ENCODE data around the gene CHRDL1.

The CHRDL1 gene

DNA sequence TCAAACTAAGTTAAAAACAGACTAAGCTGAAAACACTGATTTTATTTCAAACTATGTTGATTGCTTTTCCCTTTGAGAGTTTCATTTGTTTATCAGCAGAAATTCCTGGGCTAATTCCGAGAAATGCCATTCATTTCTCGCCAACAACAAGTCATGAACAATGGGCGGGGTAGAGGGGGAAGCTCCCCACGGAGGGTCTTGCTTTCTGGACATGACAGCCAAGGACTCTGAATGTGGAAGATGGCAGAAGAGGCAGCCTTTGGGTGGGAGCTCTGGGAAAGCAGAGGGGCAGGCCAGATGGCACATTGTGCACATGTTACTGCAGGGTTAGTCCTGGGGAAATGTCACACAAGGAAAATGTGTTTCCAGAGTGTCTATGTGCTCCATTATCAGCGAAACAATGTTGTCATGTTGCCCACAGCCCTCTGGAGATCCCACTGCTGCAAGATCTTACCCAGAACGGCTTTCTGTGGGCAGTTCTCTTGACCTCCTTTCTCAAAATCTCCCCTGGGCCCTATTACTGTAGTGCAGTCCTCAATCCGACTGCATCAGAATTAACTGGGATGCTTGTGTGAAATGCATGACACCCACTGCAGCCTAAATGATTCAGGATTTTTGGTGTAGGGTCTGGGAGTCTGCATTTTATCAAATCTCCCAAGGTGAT is 45.0 kb downstream of the CHRDL1 start:
- no peak for TF ChIP-seq POLR2AphosphoS5 (IDR thresholded peaks at IDR 0.05; ENCODE audit: borderline replicate concordance, low read depth, low read length)
- no peak for TF ChIP-seq FOXP2 (optimal IDR thresholded peaks at IDR 0.05; ENCODE audit: control extremely low read depth, extremely low read length, insufficient read depth)
- no peak for TF ChIP-seq EZH2 (IDR thresholded peaks at IDR 0.05)

DNA sequence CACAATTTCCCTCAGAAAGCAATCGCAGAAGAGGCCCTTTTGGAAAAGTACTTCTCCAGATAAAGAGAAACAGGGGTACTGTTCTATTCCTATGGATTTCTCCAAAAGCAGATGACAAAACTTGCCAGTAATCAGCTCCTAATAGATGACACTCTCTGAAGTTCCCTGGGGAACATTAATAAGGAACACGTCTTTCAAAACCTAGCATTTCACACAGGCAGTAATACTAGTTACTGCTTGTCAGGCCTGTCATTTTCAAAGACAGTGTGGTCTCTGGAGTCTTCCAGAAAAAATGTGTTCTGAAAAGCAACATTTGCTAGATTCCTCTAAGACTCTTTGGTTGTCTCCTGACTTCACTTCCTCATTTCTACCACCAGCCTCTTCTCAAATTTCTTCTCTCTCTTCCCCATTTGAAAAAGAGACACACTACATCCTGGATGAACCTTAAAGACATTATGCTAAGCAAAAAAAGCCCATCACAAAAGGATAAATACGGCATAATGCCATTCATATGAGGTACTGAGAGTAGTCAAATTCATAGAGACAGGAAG is 47.3 kb downstream of the CHRDL1 start:
- Histone ChIP-seq H3K27ac (no peak overlapping the region), H3K9ac (ENCODE audit: insufficient read length) (no peak overlapping the region), H3K9me3 (ENCODE audit: low read depth, low read length) (no peaks in the 10 kb centered on the region), H3K36me3 (ENCODE audit: insufficient read depth, low read length) (no peaks in the 10 kb centered on the region), H3K4me3 (no peak overlapping the region)
- no peak for DNase-seq (ENCODE audit: low read depth, low spot score)
- TF ChIP-seq POLR2AphosphoS5 (IDR thresholded peaks at IDR 0.05; ENCODE audit: borderline replicate concordance, low read depth, low read length) (no peak), FOXP2 (optimal IDR thresholded peaks at IDR 0.05; ENCODE audit: control extremely low read depth, extremely low read length, insufficient read depth) (no peak), EZH2 (IDR thresholded peaks at IDR 0.05) (no peak)

More for the DNA sequence above, 45.0 kb downstream of the CHRDL1 start:
- no peak overlapping the region for H3K9ac ChIP-seq (ENCODE audit: insufficient read length)
- no peaks in the 10 kb centered on the region for H3K9me3 ChIP-seq (ENCODE audit: low read depth, low read length)
- no peaks in the 10 kb centered on the region for H3K36me3 ChIP-seq (ENCODE audit: insufficient read depth, low read length)
- H3K27ac ChIP-seq, result no peak overlapping the region
- no peak overlapping the region for H3K4me3 ChIP-seq
- no peak for DNase-seq (ENCODE audit: low read depth, low spot score)

DNA sequence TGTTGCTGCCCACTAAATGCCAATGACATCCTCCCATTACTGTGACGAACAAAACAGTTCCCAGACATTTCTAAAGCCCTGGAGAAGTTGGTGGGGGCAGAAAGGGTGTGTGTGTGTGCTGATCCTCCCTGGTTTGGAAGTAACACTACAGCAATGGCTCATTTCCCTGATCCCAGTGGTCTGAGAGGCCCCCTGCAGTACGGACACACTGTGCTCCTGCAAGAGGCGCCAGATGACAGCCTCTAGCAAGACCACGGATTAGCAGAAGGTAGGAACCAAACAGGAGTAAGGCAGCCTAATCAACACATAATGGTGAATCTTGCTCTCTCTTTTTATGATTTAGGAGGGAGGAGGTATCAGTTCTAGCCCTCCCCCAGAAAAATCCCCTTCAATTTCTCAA is 49.6 kb downstream of the CHRDL1 start:
- Histone ChIP-seq H3K36me3 (ENCODE audit: insufficient read depth, low read length) (no peaks in the 10 kb centered on the region), H3K9ac (ENCODE audit: insufficient read length) (no peak overlapping the region), H3K4me3 (no peak overlapping the region), H3K9me3 (ENCODE audit: low read depth, low read length) (no peaks in the 10 kb centered on the region), H3K27ac (no peak overlapping the region)
- no peak for DNase-seq (ENCODE audit: low read depth, low spot score)
- TF ChIP-seq EZH2 (IDR thresholded peaks at IDR 0.05) (no peak), FOXP2 (optimal IDR thresholded peaks at IDR 0.05; ENCODE audit: control extremely low read depth, extremely low read length, insufficient read depth) (no peak), POLR2AphosphoS5 (IDR thresholded peaks at IDR 0.05; ENCODE audit: borderline replicate concordance, low read depth, low read length) (no peak)

DNA sequence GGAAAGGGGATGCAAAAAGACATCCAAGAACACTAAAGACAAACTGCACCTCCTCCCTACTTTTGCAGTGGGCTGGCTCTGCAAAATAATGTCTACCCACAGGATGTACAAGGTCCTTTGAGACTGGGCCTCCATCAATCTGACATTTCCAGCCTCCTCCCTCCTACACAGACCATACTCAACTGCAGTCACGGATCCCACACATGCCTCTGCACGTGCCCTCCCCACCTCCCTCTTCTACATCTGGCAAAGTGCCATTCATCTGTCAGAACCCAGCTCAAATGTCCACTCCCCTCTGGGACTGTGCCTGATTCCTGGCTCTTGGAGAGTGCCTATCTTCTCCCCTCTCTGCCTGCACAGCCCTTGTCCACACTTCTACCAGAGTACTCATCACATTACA is 50.3 kb downstream of the CHRDL1 start:
- DNase-seq (ENCODE audit: low read depth, low spot score), result no peak
- H3K4me3 ChIP-seq, result no peak overlapping the region
- H3K9ac ChIP-seq (ENCODE audit: insufficient read length), result no peak overlapping the region
- H3K36me3 ChIP-seq (ENCODE audit: insufficient read depth, low read length), result no peaks in the 10 kb centered on the region
- no peak for TF ChIP-seq POLR2AphosphoS5 (IDR thresholded peaks at IDR 0.05; ENCODE audit: borderline replicate concordance, low read depth, low read length)
- no peak overlapping the region for H3K27ac ChIP-seq
- no peaks in the 10 kb centered on the region for H3K9me3 ChIP-seq (ENCODE audit: low read depth, low read length)

DNA sequence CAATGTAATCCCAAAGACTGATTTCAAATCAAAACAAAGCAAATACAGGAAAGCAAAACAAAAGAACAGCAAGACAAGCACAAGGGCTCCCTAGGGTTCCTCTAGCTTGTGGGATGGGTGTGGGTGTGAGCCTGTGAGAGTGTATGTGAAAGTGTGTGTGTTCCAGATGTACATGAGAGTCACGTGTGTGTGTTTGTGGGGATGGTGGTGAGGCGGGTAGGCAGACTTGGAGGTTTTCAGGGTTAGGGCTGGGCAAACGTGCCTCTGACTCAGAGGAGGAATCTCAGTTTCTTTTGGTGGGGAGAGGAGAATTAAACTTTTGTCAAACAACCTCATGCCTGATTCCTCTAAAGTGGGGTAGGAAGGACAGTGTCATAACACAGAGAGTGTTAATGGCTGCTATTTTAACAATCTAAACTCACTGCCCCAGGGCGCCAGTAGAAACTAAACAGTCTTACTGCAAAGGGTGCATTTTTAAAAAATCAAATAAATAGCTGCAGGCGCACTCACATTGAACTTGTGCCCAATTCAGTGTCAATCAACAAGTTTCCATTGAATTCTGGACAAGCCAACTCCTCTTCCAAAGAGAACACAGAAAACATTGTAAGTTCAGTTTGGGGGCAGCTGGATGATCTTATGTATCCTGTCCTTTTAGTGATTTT is 51.8 kb downstream of the CHRDL1 start:
- Histone ChIP-seq H3K36me3 (ENCODE audit: insufficient read depth, low read length) (no peaks in the 10 kb centered on the region), H3K9me3 (ENCODE audit: low read depth, low read length) (no peaks in the 10 kb centered on the region), H3K4me3 (no peak overlapping the region), H3K27ac (no peak overlapping the region), H3K9ac (ENCODE audit: insufficient read length) (no peak overlapping the region)
- DNase-seq (ENCODE audit: low read depth, low spot score), result no peak
- no peak for TF ChIP-seq FOXP2 (optimal IDR thresholded peaks at IDR 0.05; ENCODE audit: control extremely low read depth, extremely low read length, insufficient read depth)
- TF ChIP-seq POLR2AphosphoS5 (IDR thresholded peaks at IDR 0.05; ENCODE audit: borderline replicate concordance, low read depth, low read length), result no peak
- no peak for TF ChIP-seq EZH2 (IDR thresholded peaks at IDR 0.05)

DNA sequence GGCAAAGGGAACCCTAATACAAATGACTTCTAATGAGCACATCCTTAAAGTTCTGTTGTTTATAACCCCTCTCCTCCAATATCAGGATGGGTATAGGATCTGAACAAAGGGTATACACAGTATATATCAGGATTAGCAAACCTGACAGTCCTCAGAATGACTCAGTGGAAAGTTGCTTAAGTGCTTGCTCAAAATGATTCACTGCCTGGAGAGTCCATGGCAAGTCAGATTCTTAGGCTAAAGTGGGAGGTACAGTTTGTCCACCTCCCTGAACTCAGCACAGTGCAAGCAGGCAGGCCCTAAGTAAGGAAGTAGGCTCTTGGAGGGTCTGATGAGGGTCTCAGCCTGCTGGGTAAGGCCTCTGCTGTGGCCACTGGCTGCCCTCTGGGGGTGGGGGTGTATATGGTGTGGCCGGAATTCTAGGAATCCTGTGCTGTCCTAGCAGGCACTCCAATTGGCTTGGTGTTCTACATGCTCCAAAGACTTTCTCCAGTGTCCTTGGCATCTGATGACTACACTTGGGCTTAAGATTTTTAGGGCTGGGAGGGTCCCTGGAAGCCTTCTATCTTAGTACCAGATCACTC is 54.3 kb downstream of the CHRDL1 start:
- H3K9me3 ChIP-seq (ENCODE audit: low read depth, low read length), result no peaks in the 10 kb centered on the region
- DNase-seq (ENCODE audit: low read depth, low spot score), result no peak
- no peak overlapping the region for H3K4me3 ChIP-seq
- no peaks in the 10 kb centered on the region for H3K36me3 ChIP-seq (ENCODE audit: insufficient read depth, low read length)
- H3K27ac ChIP-seq, result no peak overlapping the region
- no peak for TF ChIP-seq EZH2 (IDR thresholded peaks at IDR 0.05)
- H3K9ac ChIP-seq (ENCODE audit: insufficient read length), result no peak overlapping the region

DNA sequence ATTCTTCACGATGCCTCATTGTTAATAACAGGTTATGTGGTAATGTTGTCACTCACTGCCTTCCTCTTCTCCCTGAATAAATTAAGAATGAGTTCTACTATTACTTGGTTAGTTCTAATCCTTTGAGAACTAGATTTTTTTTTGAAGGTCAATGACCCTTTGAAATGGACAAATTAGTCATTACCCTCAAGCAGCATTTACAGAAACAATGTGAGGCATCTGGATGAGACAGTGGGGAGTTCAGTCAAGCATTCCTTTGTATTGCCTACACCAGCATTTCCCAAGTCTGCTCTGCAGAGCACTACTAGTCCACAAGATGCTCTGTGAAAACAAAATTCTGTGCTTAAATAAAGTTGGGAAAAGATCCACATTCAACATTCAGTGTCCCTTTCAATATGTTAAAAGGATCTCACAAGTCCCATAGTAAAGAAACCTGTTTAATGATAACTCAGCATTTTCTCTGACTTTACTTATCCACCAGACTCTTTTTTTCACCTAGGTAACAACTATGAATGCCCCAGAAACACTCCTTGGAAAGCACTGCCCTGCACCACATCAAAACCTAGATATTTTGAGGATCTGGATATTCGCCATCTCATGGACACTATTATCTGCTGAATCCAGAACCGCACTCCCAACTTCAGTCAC is 60.6 kb downstream of the CHRDL1 start:
- TF ChIP-seq POLR2AphosphoS5 (IDR thresholded peaks at IDR 0.05; ENCODE audit: borderline replicate concordance, low read depth, low read length) (no peak), EZH2 (IDR thresholded peaks at IDR 0.05) (no peak), FOXP2 (optimal IDR thresholded peaks at IDR 0.05; ENCODE audit: control extremely low read depth, extremely low read length, insufficient read depth) (no peak)

DNA sequence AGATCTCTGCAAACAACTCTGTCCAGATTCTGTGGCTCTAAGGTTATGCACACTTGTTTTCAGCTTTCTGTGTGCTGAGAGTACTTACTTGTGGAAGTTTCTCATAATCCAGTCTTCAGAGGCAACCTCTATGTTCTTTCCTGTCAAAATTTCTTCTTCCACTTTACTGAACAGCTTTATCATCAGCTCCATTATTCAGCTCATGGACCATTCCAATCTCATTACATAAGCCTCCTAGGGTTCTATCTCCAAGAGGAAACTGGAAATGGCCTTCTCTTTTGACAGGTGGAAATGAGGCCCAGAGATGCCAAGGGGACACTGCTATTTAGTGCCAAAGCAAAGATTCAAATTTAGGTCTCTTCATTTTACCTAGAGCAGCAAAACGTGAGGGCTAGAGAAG is 61.3 kb downstream of the CHRDL1 start:
- H3K9ac ChIP-seq (ENCODE audit: insufficient read length), result no peak overlapping the region
- H3K36me3 ChIP-seq (ENCODE audit: insufficient read depth, low read length), result no peaks in the 10 kb centered on the region
- TF ChIP-seq POLR2AphosphoS5 (IDR thresholded peaks at IDR 0.05; ENCODE audit: borderline replicate concordance, low read depth, low read length) (no peak), EZH2 (IDR thresholded peaks at IDR 0.05) (no peak), FOXP2 (optimal IDR thresholded peaks at IDR 0.05; ENCODE audit: control extremely low read depth, extremely low read length, insufficient read depth) (no peak)
- H3K27ac ChIP-seq, result no peak overlapping the region
- no peak for DNase-seq (ENCODE audit: low read depth, low spot score)
- no peak overlapping the region for H3K4me3 ChIP-seq
- no peaks in the 10 kb centered on the region for H3K9me3 ChIP-seq (ENCODE audit: low read depth, low read length)

More for the DNA sequence above, 60.6 kb downstream of the CHRDL1 start:
- H3K9ac ChIP-seq (ENCODE audit: insufficient read length), result no peak overlapping the region
- H3K36me3 ChIP-seq (ENCODE audit: insufficient read depth, low read length), result no peaks in the 10 kb centered on the region
- DNase-seq (ENCODE audit: low read depth, low spot score), result no peak
- no peak overlapping the region for H3K4me3 ChIP-seq
- H3K9me3 ChIP-seq (ENCODE audit: low read depth, low read length), result no peaks in the 10 kb centered on the region
- no peak overlapping the region for H3K27ac ChIP-seq
